ENCODE measurements around the gene UBP1. TPM values are rescaled to one million over a fixed set of nuclear protein-coding genes. Genes with fewer than 3 reads are reported as not detected.

Gene UBP1
- total and polyA plus RNA-seq, 9 of the 15 experiments (the other 6 are each of a cell fraction or from before 2014, with no cell fraction given) = 13.6 to 143 (median 79.6) TPM

GRCh38 chr3:33430571-33430970 lies 9.6 kb downstream of the UBP1 start:
- Histone ChIP-seq H3K9ac (ENCODE audit: insufficient read depth in 1 of 2, low read depth in 2 of 2, low read length in 2 of 2) (no peak overlapping the region), H3K27ac (ENCODE audit: extremely low read depth, low read depth, low read length) (no peak overlapping the region), H3K4me1 (replicated peaks in 1 of 2; ENCODE audit: control insufficient read depth in 2 of 2, insufficient read depth in 2 of 2, low read length in 2 of 2) (peaks cover 3 to 15% of the 10 kb centered on the region in 2 experiments; a peak in 3 of 5 replicates), H3K27me3 (ENCODE audit: control insufficient read depth in 2 of 2, insufficient read depth in 2 of 2, low read length in 2 of 2) (no peaks in the 10 kb centered on the region), H3K4me3 (no peak overlapping the region), H3K4me2 (ENCODE audit: insufficient read depth, low read length) (no peak overlapping the region), H3K9me3 (replicated peaks; ENCODE audit: control insufficient read depth, insufficient read depth, low read depth, low read length) (no peaks in the 10 kb centered on the region), H2AFZ (ENCODE audit: low read depth, low read length) (no peak overlapping the region), H4K20me1 (replicated peaks; ENCODE audit: control insufficient read depth, insufficient read depth, low read length) (peaks cover 27% of the 10 kb centered on the region), H3K36me3 (ENCODE audit: control insufficient read depth, insufficient read depth, low read length) (peaks cover 8% of the 10 kb centered on the region; the same call in 2 of the 3 replicates), H3K9me1 (ENCODE audit: control insufficient read depth, insufficient read depth, low read length) (no peaks in the 10 kb centered on the region), H3K79me2 (ENCODE audit: control insufficient read depth, insufficient read depth, low read length) (peaks cover 98% of the 10 kb centered on the region)
- FAIRE-seq (no peak), ATAC-seq (no peak), DNase-seq (ENCODE audit: extremely low read depth in 1 of 4, low spot score in 3 of 4) (no peak)
- in situ Hi-C loops (cut with MboI) = no loop called here
- no TSS peak for BruUV-seq (replicated peaks)
- intact Hi-C loops (cut with micrococcal nuclease) = no loop called here
- ChIA-PET POLR2A (interaction anchor here (1.1 to 6.9 kb wide), 6 partner anchors 9 to 45 kb away, joined by 3 to 94 read pairs (median 6); partner anchors contain the start of gene UBP1), CTCF (ENCODE audit: low intra/inter-chr PET ratio) (no interaction called here)
- TF ChIP-seq RBBP5 (IDR thresholded peaks at IDR 0.05; ENCODE audit: borderline replicate concordance, insufficient read depth, low read length, poor library complexity, severe bottlenecking) (no peak), FOXK2 (conservative IDR thresholded peaks at IDR 0.05 in 1 of 2, IDR thresholded peaks at IDR 0.05 in 1 of 2; ENCODE audit: low read depth in 2 of 2) (no peak), KDM1A (IDR thresholded peaks at IDR 0.05) (no peak), SETDB1 (IDR thresholded peaks at IDR 0.05; ENCODE audit: low read length) (no peak), HDAC8 (tag; IDR thresholded peaks at IDR 0.05) (no peak), YY1 (IDR thresholded peaks at IDR 0.05; ENCODE audit: borderline replicate concordance in 1 of 3, control insufficient read depth in 1 of 3, extremely low read depth in 1 of 3, insufficient read depth in 3 of 3, insufficient read length in 1 of 3, insufficient replicate concordance in 2 of 3, low read depth in 1 of 3, low read length in 2 of 3) (no peak), TAL1 (IDR thresholded peaks at IDR 0.05) (no peak), ZNF134 (CRISPR knock-in tag; conservative IDR thresholded peaks at IDR 0.05) (no peak), IRF1 (CRISPR knock-in tag; IDR thresholded peaks at IDR 0.05; ENCODE audit: borderline replicate concordance) (no peak), GABPB2 (CRISPR knock-in tag; conservative IDR thresholded peaks at IDR 0.05) (no peak), ZKSCAN8 (CRISPR knock-in tag; IDR thresholded peaks at IDR 0.05) (no peak), ZC3H4 (CRISPR knock-in tag; IDR thresholded peaks at IDR 0.05; ENCODE audit: borderline replicate concordance) (no peak), NR3C1 (CRISPR knock-in tag; IDR thresholded peaks at IDR 0.05) (no peak), ZFP36 (IDR thresholded peaks at IDR 0.05; ENCODE audit: low read depth, low read length, partially characterized antibody) (no peak)
- 84% methylated on average over 4 of the region's 4 CpGs for WGBS (ENCODE audit: insufficient coverage, low coverage, missing lambda C conversion rate)
